B cell (primary cell): Measurements from ENCODE around the gene MRTFB. TPM values are rescaled to one million over a fixed set of nuclear protein-coding genes. Genes with fewer than 3 reads are reported as not detected.

Experiments used
- ATAC-seq: fragments of 200-7000 bp; cut with Tn5 transposase; one replicate; pipeline ENCODE4 v1.10.0; 2021; ENCODE audit warnings: low read depth, mild to moderate bottlenecking, moderate number of reproducible peaks, moderate library complexity
- CTCF ChIA-PET: fragments of 350-600 bp; sonication (Branson Sonifier 250); formaldehyde crosslinking; loops from one replicate; lab custom pipeline; 2021; ENCODE audit warnings: antibody characterized with exemption, inconsistent platforms; lab: Charles Lee
- POLR2A ChIA-PET: fragments of 350-600 bp; sonication (Branson Sonifier 250); formaldehyde crosslinking; loops from one replicate; lab custom pipeline; 2021; ENCODE audit warnings: antibody characterized with exemption; lab: Charles Lee
- DNase-seq: peaks from one replicate; pipeline ENCODE4 v3.0.0; 2013
- H2AFZ ChIP-seq: 2 replicates; pipeline ENCODE4 v1.6.1; 2012; ENCODE audit warnings: mild to moderate bottlenecking, low read depth, low read length; ENCODE audit not compliant: insufficient read depth, poor library complexity, severe bottlenecking
- H3K27ac ChIP-seq, 2 donors: 1 replicate in 1 of 2; 2 replicates in 1 of 2; pipeline ENCODE4 v1.5.1; 2012 to 2013; ENCODE audit warnings: low read length in 2 of 2, mild to moderate bottlenecking in 2 of 2, moderate library complexity in 1 of 2
- H3K27me3 ChIP-seq, 4 experiments: fragments of 200-600 bp in 1 of 4; sonication (generic) in 1 of 4; replicated peaks in 1 of 4; 1 replicate in 2 of 4; 2 replicates in 2 of 4; pipeline versions ENCODE4 v1.6.1 to v1.7.0; 2013 to 2016; ENCODE audit warnings: low read length in 3 of 4, mild to moderate bottlenecking in 2 of 4, mixed read lengths in 1 of 4, moderate library complexity in 1 of 4; ENCODE audit not compliant: insufficient read depth in 4 of 4, control insufficient read depth in 3 of 4; ENCODE audit errors: control extremely low read depth in 1 of 4
- H3K36me3 ChIP-seq, 2 experiments: replicated peaks in 1 of 2; 1 replicate in 1 of 2; 2 replicates in 1 of 2; pipeline versions ENCODE4 v1.6.1 to v1.7.1; 2013; ENCODE audit warnings: low read length in 1 of 2; ENCODE audit not compliant: insufficient read depth in 2 of 2, control insufficient read depth in 1 of 2; ENCODE audit errors: control extremely low read depth in 1 of 2, extremely low read depth in 1 of 2
- H3K4me1 ChIP-seq, 2 donors: fragments of 200-600 bp in 1 of 2; sonication (generic) in 1 of 2; 1 replicate in 1 of 2; 2 replicates in 1 of 2; pipeline versions ENCODE4 v1.5.1 to v1.6.1; 2013 to 2017; ENCODE audit warnings: low read length in 2 of 2; ENCODE audit not compliant: control insufficient read depth in 2 of 2, insufficient read depth in 2 of 2
- H3K4me2 ChIP-seq: replicated peaks from 2 replicates; pipeline ENCODE3; 2012; ENCODE audit warnings: mild to moderate bottlenecking, low read depth, low read length; ENCODE audit not compliant: poor library complexity, severe bottlenecking
- H3K4me3 ChIP-seq, 5 experiments: fragments of 200-600 bp in 1 of 5; sonication (generic) in 1 of 5; 1 replicate in 3 of 5; 2 replicates in 2 of 5; pipeline versions ENCODE4 v1.5.1 to v1.7.0; 2011 to 2016; ENCODE audit warnings: low read length in 4 of 5, mild to moderate bottlenecking in 4 of 5, low read depth in 2 of 5, control low read depth in 1 of 5, moderate library complexity in 1 of 5; ENCODE audit not compliant: insufficient read depth in 1 of 5; ENCODE audit errors: control extremely low read depth in 1 of 5, extremely low read depth in 1 of 5
- H3K79me2 ChIP-seq: fragments of 200-600 bp; sonication (generic); one replicate; pipeline ENCODE4 v1.6.0; 2016; ENCODE audit warnings: low read length; ENCODE audit not compliant: control insufficient read depth, insufficient read depth
- H3K9ac ChIP-seq: fragments of 200-600 bp; sonication (generic); 2 replicates; pipeline ENCODE4 v1.6.1; 2017; ENCODE audit warnings: mild to moderate bottlenecking, low read length, moderate library complexity
- H3K9me3 ChIP-seq, 3 donors: one replicate each; pipeline versions ENCODE4 v1.6.1 to v1.7.1; 2013; ENCODE audit warnings: low read length in 2 of 3; ENCODE audit not compliant: control insufficient read depth in 2 of 3, insufficient read depth in 1 of 3; ENCODE audit errors: control extremely low read depth in 1 of 3
- H4K20me1 ChIP-seq: 2 replicates; pipeline ENCODE4 v1.6.0; 2012; ENCODE audit warnings: mild to moderate bottlenecking, low read length; ENCODE audit not compliant: insufficient read depth, control insufficient read depth, poor library complexity, severe bottlenecking
- H3K27ac Mint-ChIP-seq: one replicate; pipeline ENCODE4 v1.8.0; 2021; ENCODE audit warnings: mixed read lengths
- H3K27me3 Mint-ChIP-seq: one replicate; pipeline ENCODE4 v1.8.0; 2021; ENCODE audit warnings: mixed read lengths
- H3K4me1 Mint-ChIP-seq: one replicate; pipeline ENCODE4 v1.8.0; 2021; ENCODE audit warnings: mixed read lengths
- H3K4me3 Mint-ChIP-seq: one replicate; pipeline ENCODE4 v1.8.0; 2021; ENCODE audit warnings: mixed read lengths
- H3K9me3 Mint-ChIP-seq: one replicate; pipeline ENCODE4 v1.8.0; 2022; ENCODE audit warnings: mixed read lengths; ENCODE audit not compliant: insufficient read depth
- EZH2 ChIP-seq: IDR thresholded peaks from 2 replicates; pipeline ENCODE4 v1.6.1; 2012; ENCODE audit warnings: borderline replicate concordance, low read depth, mild to moderate bottlenecking, moderate library complexity, low read length; ENCODE audit not compliant: insufficient read depth, poor library complexity, severe bottlenecking
- WGBS: methylation state at CpG from one replicate; pipeline ENCODE4 v1.1.5; 2013; ENCODE audit warnings: missing lambda C conversion rate; ENCODE audit not compliant: insufficient coverage; 5-methylcytosine and 5-hydroxymethylcytosine counted together
- intact Hi-C: fragments of 100-400 bp; cut with micrococcal nuclease; formaldehyde crosslinking; loops from one replicate; pipeline ENCODE4 v1.10.0; 2022
- polyA plus RNA-seq: library from polyadenylated mRNA; depleted of rRNA; stranded (reverse); fragments of >200 nt; gene quantifications from 2 replicates; pipeline ENCODE4 v1.2.3, GENCODE V29; 2012
- total RNA-seq, 2 donors: library from RNA; stranded (reverse); fragments of 120-200 nt in 1 of 2; gene quantifications; 1 replicate in 1 of 2; 2 replicates in 1 of 2; pipeline versions ENCODE4 v1.2.3 to v1.2.4, GENCODE V29; 2013 to 2022
- TF ChIP-seq, protein P1 (sequence below): fragments of 200-600 bp; IDR thresholded peaks from one replicate; pipeline ENCODE4 v1.8.0; 2022; ENCODE audit warnings: antibody characterized with exemption, mild to moderate bottlenecking

MRTFB gene
- total and polyA plus RNA-seq, 2 donors (not counting 1 experiment from before 2014, with no cell fraction given) = 6.6 to 39.5 TPM

DNA sequence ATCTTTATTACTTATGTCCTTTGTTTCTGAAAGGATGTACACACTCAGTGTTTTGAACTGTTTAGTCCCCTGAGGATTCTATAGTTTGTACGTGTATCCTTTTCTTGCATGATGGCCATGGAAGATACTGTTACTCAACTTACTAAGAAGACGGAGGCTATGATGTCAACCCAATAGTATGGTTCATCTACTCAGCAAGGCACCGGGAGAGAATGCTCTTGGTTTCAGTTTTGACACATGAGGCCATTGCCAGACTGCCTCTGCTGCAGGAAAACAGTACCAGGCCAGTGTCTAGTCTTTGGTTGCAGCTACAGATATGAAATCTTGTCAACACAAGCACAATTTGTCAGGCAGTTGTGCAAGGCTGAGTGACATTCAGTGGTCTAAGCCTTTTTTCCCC lies 134.5 kb downstream of the MRTFB start:
- H4K20me1 ChIP-seq = no peaks in the 10 kb centered on the region
- ATAC-seq = no peak
- no peak overlapping the region for H3K27ac ChIP-seq
- Mint-ChIP-seq H3K27ac (no peak overlapping the region), H3K4me1 (peaks cover 1% of the 10 kb centered on the region), H3K9me3 (no peaks in the 10 kb centered on the region), H3K27me3 (no peaks in the 10 kb centered on the region), H3K4me3 (no peak overlapping the region)
- DNase-seq = no peak
- no peak overlapping the region for H3K9ac ChIP-seq
- CTCF ChIA-PET = no interaction called here
- H3K27me3 ChIP-seq = no peaks in the 10 kb centered on the region
- no peak overlapping the region for H3K4me2 ChIP-seq
- no peaks in the 10 kb centered on the region for H3K9me3 ChIP-seq
- no peak for TF ChIP-seq EZH2
- TF ChIP-seq, protein P1, sequence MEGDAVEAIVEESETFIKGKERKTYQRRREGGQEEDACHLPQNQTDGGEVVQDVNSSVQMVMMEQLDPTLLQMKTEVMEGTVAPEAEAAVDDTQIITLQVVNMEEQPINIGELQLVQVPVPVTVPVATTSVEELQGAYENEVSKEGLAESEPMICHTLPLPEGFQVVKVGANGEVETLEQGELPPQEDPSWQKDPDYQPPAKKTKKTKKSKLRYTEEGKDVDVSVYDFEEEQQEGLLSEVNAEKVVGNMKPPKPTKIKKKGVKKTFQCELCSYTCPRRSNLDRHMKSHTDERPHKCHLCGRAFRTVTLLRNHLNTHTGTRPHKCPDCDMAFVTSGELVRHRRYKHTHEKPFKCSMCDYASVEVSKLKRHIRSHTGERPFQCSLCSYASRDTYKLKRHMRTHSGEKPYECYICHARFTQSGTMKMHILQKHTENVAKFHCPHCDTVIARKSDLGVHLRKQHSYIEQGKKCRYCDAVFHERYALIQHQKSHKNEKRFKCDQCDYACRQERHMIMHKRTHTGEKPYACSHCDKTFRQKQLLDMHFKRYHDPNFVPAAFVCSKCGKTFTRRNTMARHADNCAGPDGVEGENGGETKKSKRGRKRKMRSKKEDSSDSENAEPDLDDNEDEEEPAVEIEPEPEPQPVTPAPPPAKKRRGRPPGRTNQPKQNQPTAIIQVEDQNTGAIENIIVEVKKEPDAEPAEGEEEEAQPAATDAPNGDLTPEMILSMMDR = no peak
- POLR2A ChIA-PET = no interaction called here
- whole genome bisulfite sequencing = 84% methylated on average over 2 of the region's 3 CpGs
- H3K79me2 ChIP-seq = no peaks in the 10 kb centered on the region
- H2AFZ ChIP-seq = no peak overlapping the region
- no peaks in the 10 kb centered on the region for H3K4me1 ChIP-seq
- no peaks in the 10 kb centered on the region for H3K36me3 ChIP-seq
- H3K4me3 ChIP-seq = no peak overlapping the region
- intact Hi-C loops = no loop called here

DNA sequence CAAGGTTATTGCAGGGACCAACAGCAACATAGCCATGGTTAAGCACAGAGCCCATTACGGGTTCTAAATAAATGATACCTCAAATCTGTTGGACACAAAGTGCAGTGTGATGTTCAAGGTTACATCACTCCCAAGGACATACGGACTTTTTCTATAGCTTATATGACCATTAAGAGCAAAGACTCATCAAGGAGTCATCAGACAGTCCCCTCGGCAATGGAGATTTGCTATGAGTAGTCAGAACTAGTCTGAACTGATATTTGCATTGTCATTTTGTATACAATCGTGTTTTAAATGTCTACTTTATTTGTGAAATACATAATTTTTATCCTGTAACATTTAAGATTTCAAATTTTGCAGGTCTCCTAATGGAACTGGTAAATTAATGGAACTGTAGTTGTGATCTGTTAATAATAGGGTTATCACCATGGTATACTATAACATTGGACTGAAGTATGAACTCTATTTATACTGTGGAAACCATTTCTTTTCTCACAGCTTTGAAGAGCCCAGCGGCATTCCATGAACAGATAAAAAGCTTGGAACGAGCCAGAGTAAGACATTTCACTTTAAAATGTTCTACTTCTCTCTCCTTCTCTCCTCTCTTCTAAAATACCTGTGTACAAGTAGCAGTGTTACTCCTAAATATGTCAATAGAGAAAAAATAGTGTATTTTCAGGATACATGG lies 140.9 kb downstream of the MRTFB start:
- Mint-ChIP-seq H3K27ac (no peak overlapping the region), H3K27me3 (no peaks in the 10 kb centered on the region), H3K4me1 (no peaks in the 10 kb centered on the region), H3K9me3 (no peaks in the 10 kb centered on the region), H3K4me3 (no peak overlapping the region)
- intact Hi-C loops = no loop called here
- H3K79me2 ChIP-seq = no peaks in the 10 kb centered on the region
- H2AFZ ChIP-seq = no peak overlapping the region
- no peaks in the 10 kb centered on the region for H3K4me1 ChIP-seq
- no peaks in the 10 kb centered on the region for H3K27me3 ChIP-seq
- TF ChIP-seq, protein P1 = no peak
- TF ChIP-seq EZH2 = no peak
- DNase-seq = no peak
- H3K4me3 ChIP-seq = no peak overlapping the region
- 100% methylated on average over 2 of the region's 6 CpGs for WGBS
- H3K4me2 ChIP-seq = no peak overlapping the region
- H4K20me1 ChIP-seq = no peaks in the 10 kb centered on the region
- POLR2A ChIA-PET = no interaction called here
- no peak for ATAC-seq
- H3K27ac ChIP-seq = no peak overlapping the region
- no peaks in the 10 kb centered on the region for H3K9me3 ChIP-seq
- H3K36me3 ChIP-seq = peaks cover 0 to 9% of the 10 kb centered on the region in 2 experiments
- CTCF ChIA-PET = no interaction called here
- no peak overlapping the region for H3K9ac ChIP-seq
